Ascending aorta (tissue), 2 donors: ENCODE results near the gene SIVA1. TPM values are rescaled to one million over a fixed set of nuclear protein-coding genes. Genes with fewer than 3 reads are reported as not detected.

Source experiments
- DNase-seq, 2 donors: peaks; one replicate each; pipeline ENCODE4 v3.0.0-alpha.2; 2019; ENCODE audit warnings: low spot score in 2 of 2
- H3K27ac ChIP-seq, 2 donors: fragments of 200-600 bp; sonication (generic); one replicate each; pipeline ENCODE4 v1.5.1; 2016 to 2017; ENCODE audit warnings: mild to moderate bottlenecking in 1 of 2
- H3K27me3 ChIP-seq: fragments of 200-600 bp; sonication (generic); one replicate; pipeline ENCODE4 v1.5.1; 2017
- H3K36me3 ChIP-seq, 2 donors: fragments of 200-600 bp; sonication (generic); one replicate each; pipeline ENCODE4 v1.5.1; 2016
- H3K4me1 ChIP-seq, 2 donors: fragments of 200-600 bp; sonication (generic); one replicate each; pipeline ENCODE4 v1.5.1; 2016 to 2017; ENCODE audit warnings: mild to moderate bottlenecking in 1 of 2
- H3K4me3 ChIP-seq, 2 donors: fragments of 200-600 bp; sonication (generic); one replicate each; pipeline ENCODE4 v1.5.1; 2016 to 2017; ENCODE audit warnings: mild to moderate bottlenecking in 1 of 2
- H3K9me3 ChIP-seq, 2 donors: fragments of 200-600 bp; sonication (generic); one replicate each; pipeline ENCODE4 v1.5.1; 2016
- CTCF ChIP-seq, 3 experiments: fragments of 200-600 bp in 2 of 3; fragments of 450-650 bp in 1 of 3; sonication (generic) in 2 of 3; IDR thresholded peaks; one replicate each; pipeline ENCODE4 v1.5.1; 2016 to 2019; ENCODE audit warnings: antibody characterized with exemption in 3 of 3, mild to moderate bottlenecking in 1 of 3, moderate library complexity in 1 of 3
- intact Hi-C: fragments of 100-400 bp; cut with DNase I; formaldehyde crosslinking; loops from one replicate; pipeline ENCODE4 v1.15.1; 2023
- total RNA-seq: library from RNA; depleted of rRNA; stranded (reverse); fragments of >200 nt; gene quantifications from one replicate; pipeline ENCODE4 v1.1.0, GENCODE V29; 2016

SIVA1 gene
- total RNA-seq, 1 donor from 2014 or later: 410 TPM

- intact Hi-C loops: no loop called here
- H3K4me1 ChIP-seq: no peaks in the 10 kb centered on the region
- H3K36me3 ChIP-seq: peaks cover 63 to 84% of the 10 kb centered on the region in 2 donors
- H3K27ac ChIP-seq: no peak overlapping the region
- no peak for TF ChIP-seq CTCF (IDR thresholded peaks at IDR 0.05)
- no peaks in the 10 kb centered on the region for H3K9me3 ChIP-seq
- no peaks in the 10 kb centered on the region for H3K27me3 ChIP-seq
- no peak for DNase-seq
- no peak overlapping the region for H3K4me3 ChIP-seq
These were observed 37.1 kb upstream of the SIVA1 start for GRCh38 chr14:104715871-104716270.

GRCh38 chr14:104717137-104717536, 35.8 kb upstream of the SIVA1 start:
- intact Hi-C loops: no loop called here
- Histone ChIP-seq H3K4me1 (peaks cover 0 to 7% of the 10 kb centered on the region in 2 donors), H3K4me3 (no peak overlapping the region), H3K27ac (no peak overlapping the region), H3K9me3 (no peaks in the 10 kb centered on the region), H3K27me3 (no peaks in the 10 kb centered on the region), H3K36me3 (peaks cover 51 to 71% of the 10 kb centered on the region in 2 donors)
- no peak for DNase-seq
- no peak for TF ChIP-seq CTCF (IDR thresholded peaks at IDR 0.05)

- no peak overlapping the region for H3K27ac ChIP-seq
- H3K36me3 ChIP-seq: peaks cover 46 to 66% of the 10 kb centered on the region in 2 donors
- no peak for DNase-seq
These were observed 35.3 kb upstream of the SIVA1 start for GRCh38 chr14:104717646-104718045.

GRCh38 chr14:104718147-104718546, 34.8 kb upstream of the SIVA1 start:
- Histone ChIP-seq H3K4me1 (peaks cover 5 to 17% of the 10 kb centered on the region in 2 donors), H3K36me3 (peaks cover 41 to 61% of the 10 kb centered on the region in 2 donors)
- intact Hi-C loops: no loop called here

More at GRCh38 chr14:104717646-104718045, 35.3 kb upstream of the SIVA1 start:
- TF ChIP-seq CTCF (IDR thresholded peaks at IDR 0.05): no peak
- H3K4me1 ChIP-seq: peaks cover 3 to 12% of the 10 kb centered on the region in 2 donors
- no peaks in the 10 kb centered on the region for H3K9me3 ChIP-seq
- no peaks in the 10 kb centered on the region for H3K27me3 ChIP-seq
- H3K4me3 ChIP-seq: no peak overlapping the region
- intact Hi-C loops: no loop called here

GRCh38 chr14:104718871-104719270, 34.1 kb upstream of the SIVA1 start:
- TF ChIP-seq CTCF (IDR thresholded peaks at IDR 0.05): no peak
- intact Hi-C loops: no loop called here
- DNase-seq: no peak
- peaks cover 33 to 54% of the 10 kb centered on the region in 2 donors for H3K36me3 ChIP-seq
- no peak overlapping the region for H3K4me3 ChIP-seq
- H3K27ac ChIP-seq: no peak overlapping the region
- H3K27me3 ChIP-seq: no peaks in the 10 kb centered on the region
- peaks cover 11 to 23% of the 10 kb centered on the region in 2 donors for H3K4me1 ChIP-seq
- no peaks in the 10 kb centered on the region for H3K9me3 ChIP-seq

More at GRCh38 chr14:104718147-104718546, 34.8 kb upstream of the SIVA1 start:
- no peak overlapping the region for H3K27ac ChIP-seq
- no peaks in the 10 kb centered on the region for H3K9me3 ChIP-seq
- no peak overlapping the region for H3K4me3 ChIP-seq
- DNase-seq: no peak
- no peaks in the 10 kb centered on the region for H3K27me3 ChIP-seq
- TF ChIP-seq CTCF (IDR thresholded peaks at IDR 0.05): no peak

- DNase-seq: no peak
- H3K9me3 ChIP-seq: no peaks in the 10 kb centered on the region
- H3K27me3 ChIP-seq: no peaks in the 10 kb centered on the region
- peaks cover 11 to 25% of the 10 kb centered on the region in 2 donors for H3K4me1 ChIP-seq
- no peak overlapping the region for H3K27ac ChIP-seq
- TF ChIP-seq CTCF (IDR thresholded peaks at IDR 0.05): no peak
- intact Hi-C loops: no loop called here
- H3K36me3 ChIP-seq: peaks cover 29 to 49% of the 10 kb centered on the region in 2 donors
- H3K4me3 ChIP-seq: no peak overlapping the region
These were observed 33.6 kb upstream of the SIVA1 start for GRCh38 chr14:104719343-104719742.
